Osteocyte (in vitro differentiated cells): ENCODE results near the gene ZBTB26. TPM values are rescaled to one million over a fixed set of nuclear protein-coding genes. Genes with fewer than 3 reads are reported as not detected.
A peak's percentile ranks its signal among the peaks of the same experiment; 100 is the strongest.

ENCODE experiments used
- DNase-seq: peaks from one replicate; pipeline ENCODE4 v3.0.0; 2021; ENCODE audit warnings: mixed read lengths; ENCODE audit not compliant: unreplicated experiment; ENCODE audit errors: extremely low spot score
- H3K27ac Mint-ChIP-seq: one replicate; pipeline ENCODE4 v1.8.0; 2021; ENCODE audit warnings: mild to moderate bottlenecking, mixed read lengths; ENCODE audit not compliant: unreplicated experiment
- H3K27me3 Mint-ChIP-seq: one replicate; pipeline ENCODE4 v1.8.0; 2021; ENCODE audit warnings: mixed read lengths; ENCODE audit not compliant: unreplicated experiment
- H3K36me3 Mint-ChIP-seq: one replicate; pipeline ENCODE4 v1.8.0; 2021; ENCODE audit warnings: mixed read lengths; ENCODE audit not compliant: unreplicated experiment
- H3K4me1 Mint-ChIP-seq: one replicate; pipeline ENCODE4 v1.8.0; 2021; ENCODE audit warnings: mixed read lengths; ENCODE audit not compliant: unreplicated experiment
- H3K4me3 Mint-ChIP-seq: one replicate; pipeline ENCODE4 v1.8.0; 2021; ENCODE audit warnings: mild to moderate bottlenecking, moderate library complexity, mixed read lengths; ENCODE audit not compliant: unreplicated experiment
- H3K9me3 Mint-ChIP-seq: one replicate; pipeline ENCODE4 v1.8.0; 2021; ENCODE audit warnings: mixed read lengths; ENCODE audit not compliant: unreplicated experiment
- CTCF ChIP-seq: fragments of 200-600 bp; sonication (generic); IDR thresholded peaks from 2 replicates; pipeline ENCODE4 v1.5.0; 2021; ENCODE audit warnings: antibody characterized with exemption, mild to moderate bottlenecking, moderate library complexity
- total RNA-seq: library from RNA; stranded (reverse); gene quantifications from 2 replicates; pipeline ENCODE4 v1.2.1, GENCODE V29; 2021

The ZBTB26 gene
- total RNA-seq, 1 donor from 2014 or later: 9.0 TPM

GRCh38 chr9:122940454-122940748 is 9.1 kb upstream of the ZBTB26 start:
- no peaks in the 10 kb centered on the region for H3K27me3 Mint-ChIP-seq
- TF ChIP-seq CTCF: no peak
- peaks cover 32% of the 10 kb centered on the region for H3K4me1 Mint-ChIP-seq
- H3K9me3 Mint-ChIP-seq: no peaks in the 10 kb centered on the region
- DNase-seq: no peak
- H3K4me3 Mint-ChIP-seq: peak overlapping the region; percentile 95
- H3K36me3 Mint-ChIP-seq: peaks cover 9% of the 10 kb centered on the region
- peak overlapping the region; percentile 91 for H3K27ac Mint-ChIP-seq

GRCh38 chr9:122939601-122940000 is 8.3 kb upstream of the ZBTB26 start:
- no peak for TF ChIP-seq CTCF
- peaks cover 31% of the 10 kb centered on the region for H3K4me1 Mint-ChIP-seq
- H3K4me3 Mint-ChIP-seq: no peak overlapping the region
- H3K36me3 Mint-ChIP-seq: peaks cover 10% of the 10 kb centered on the region
- no peak overlapping the region for H3K27ac Mint-ChIP-seq
- H3K27me3 Mint-ChIP-seq: no peaks in the 10 kb centered on the region
- no peaks in the 10 kb centered on the region for H3K9me3 Mint-ChIP-seq
- DNase-seq: no peak

- Mint-ChIP-seq H3K4me3 (no peak overlapping the region), H3K27ac (no peak overlapping the region), H3K27me3 (no peaks in the 10 kb centered on the region), H3K4me1 (peaks cover 29% of the 10 kb centered on the region), H3K36me3 (peaks cover 10% of the 10 kb centered on the region), H3K9me3 (no peaks in the 10 kb centered on the region)
- DNase-seq: no peak
- no peak for TF ChIP-seq CTCF
Observed at GRCh38 chr9:122936883-122937282, 5.6 kb upstream of the ZBTB26 start.

GRCh38 chr9:122936464-122936863 is 5.2 kb upstream of the ZBTB26 start:
- Mint-ChIP-seq H3K27ac (no peak overlapping the region), H3K27me3 (no peaks in the 10 kb centered on the region), H3K9me3 (no peaks in the 10 kb centered on the region), H3K36me3 (peaks cover 10% of the 10 kb centered on the region), H3K4me3 (no peak overlapping the region), H3K4me1 (peaks cover 28% of the 10 kb centered on the region)
- TF ChIP-seq CTCF: no peak
- DNase-seq: no peak

- peaks cover 22% of the 10 kb centered on the region for H3K4me1 Mint-ChIP-seq
- peaks cover 6% of the 10 kb centered on the region for H3K36me3 Mint-ChIP-seq
- H3K27ac Mint-ChIP-seq: no peak overlapping the region
- H3K9me3 Mint-ChIP-seq: no peaks in the 10 kb centered on the region
- DNase-seq: no peak
- H3K4me3 Mint-ChIP-seq: no peak overlapping the region
- H3K27me3 Mint-ChIP-seq: no peaks in the 10 kb centered on the region
- peak; percentile 6 for TF ChIP-seq CTCF
Observed at GRCh38 chr9:122930541-122931225, 629 bp downstream of the ZBTB26 start.
